IPS-18a (cell line): ENCODE data around the gene CNTRL.

Source experiments
- H3K27ac ChIP-seq: one replicate; pipeline ENCODE4 v1.5.1; 2013; ENCODE audit warnings: low read length
- H3K27me3 ChIP-seq: one replicate; pipeline ENCODE4 v1.6.1; 2013; ENCODE audit warnings: mild to moderate bottlenecking, low read length; ENCODE audit not compliant: control insufficient read depth, insufficient read depth
- H3K36me3 ChIP-seq: one replicate; pipeline ENCODE4 v1.6.1; 2013; ENCODE audit warnings: low read depth, low read length; ENCODE audit not compliant: control insufficient read depth
- H3K4me1 ChIP-seq: one replicate; pipeline ENCODE4 v1.6.1; 2013; ENCODE audit warnings: low read depth, low read length; ENCODE audit not compliant: control insufficient read depth
- H3K4me3 ChIP-seq: one replicate; pipeline ENCODE4 v1.5.1; 2013; ENCODE audit warnings: low read length
- H3K9ac ChIP-seq: one replicate; pipeline ENCODE4 v1.6.1; 2013; ENCODE audit warnings: mild to moderate bottlenecking, low read length, moderate library complexity
- H3K9me3 ChIP-seq: one replicate; pipeline ENCODE4 v1.6.1; 2013; ENCODE audit warnings: low read depth, low read length; ENCODE audit not compliant: control insufficient read depth

CNTRL gene

DNA sequence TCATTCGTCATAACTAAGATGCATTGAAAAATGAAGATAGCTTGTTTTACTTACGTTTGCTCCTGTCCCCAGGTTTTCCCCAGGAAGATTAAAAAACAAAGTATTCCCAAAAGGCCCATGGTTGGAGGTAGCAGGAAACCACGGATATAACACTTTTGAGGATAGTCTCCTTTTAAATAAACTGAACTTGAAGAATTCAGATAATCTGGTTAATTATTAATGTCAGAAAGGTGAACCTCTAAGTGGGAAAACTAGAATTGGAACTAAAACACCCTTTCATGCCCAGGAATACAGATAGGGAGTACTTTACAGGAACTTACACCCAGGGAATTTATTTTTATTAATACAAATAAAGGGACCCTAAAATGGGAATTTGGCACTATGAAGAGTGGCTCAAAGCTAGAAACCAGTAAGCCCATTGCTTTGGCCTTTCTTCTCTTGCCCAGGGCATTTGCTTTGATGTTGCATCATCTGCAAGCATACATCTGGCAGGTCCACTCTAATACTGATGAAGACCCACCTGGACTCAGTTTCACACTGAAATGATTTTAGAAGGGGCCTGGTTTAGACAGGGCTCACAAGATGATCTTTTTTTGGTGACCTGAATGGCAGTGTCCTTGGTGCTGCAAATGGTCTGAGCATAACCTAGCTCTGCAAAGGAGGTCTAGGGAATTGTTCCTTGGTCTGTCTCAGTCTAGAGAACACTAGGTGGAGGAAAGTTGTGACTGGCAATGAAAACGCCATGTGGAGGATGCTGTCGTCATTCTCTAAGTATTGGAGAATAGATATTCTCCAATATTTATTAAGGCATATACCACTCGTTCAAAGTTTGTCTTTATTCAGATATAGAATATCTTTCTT is 24.4 kb upstream of the CNTRL start, which contains the start of gene C5:
C5 (minus strand) TSS at position 148 of the 861 bp plus-strand sequence; CDS start at position 119, 29 bp downstream.
- Histone ChIP-seq H3K4me3 (no peak within 1 kb of the TSS), H3K9me3 (no peaks in the 10 kb centered on the region), H3K36me3 (no peaks in the 10 kb centered on the region), H3K27ac (no peak within 1 kb of the TSS), H3K4me1 (no peaks in the 10 kb centered on the region), H3K9ac (no peak within 1 kb of the TSS), H3K27me3 (no peaks in the 10 kb centered on the region)

DNA sequence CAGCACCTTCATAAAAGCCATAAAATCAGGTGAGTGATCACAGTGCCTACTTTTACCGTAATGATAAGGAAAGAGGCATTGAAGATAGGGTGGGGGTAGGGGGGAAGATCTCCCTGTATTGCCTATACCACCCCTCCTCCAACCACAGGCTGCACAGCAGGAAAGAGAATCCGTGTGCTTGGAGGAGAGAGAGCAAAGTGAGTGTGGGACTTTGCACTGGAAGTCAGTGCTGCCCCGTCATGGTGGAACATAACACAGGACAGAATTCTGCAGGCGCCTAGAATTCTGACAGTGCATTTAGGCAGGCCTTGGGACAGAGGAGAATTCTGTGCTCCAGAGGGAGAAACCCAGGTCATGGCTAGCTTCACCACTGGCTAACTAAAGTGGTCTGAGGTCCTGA is 21.2 kb upstream of the CNTRL start:
- no peaks in the 10 kb centered on the region for H3K4me1 ChIP-seq
- no peaks in the 10 kb centered on the region for H3K9me3 ChIP-seq
- H3K4me3 ChIP-seq, result no peak overlapping the region
- no peak overlapping the region for H3K9ac ChIP-seq
- H3K27me3 ChIP-seq, result no peaks in the 10 kb centered on the region
- no peaks in the 10 kb centered on the region for H3K36me3 ChIP-seq
- no peak overlapping the region for H3K27ac ChIP-seq

DNA sequence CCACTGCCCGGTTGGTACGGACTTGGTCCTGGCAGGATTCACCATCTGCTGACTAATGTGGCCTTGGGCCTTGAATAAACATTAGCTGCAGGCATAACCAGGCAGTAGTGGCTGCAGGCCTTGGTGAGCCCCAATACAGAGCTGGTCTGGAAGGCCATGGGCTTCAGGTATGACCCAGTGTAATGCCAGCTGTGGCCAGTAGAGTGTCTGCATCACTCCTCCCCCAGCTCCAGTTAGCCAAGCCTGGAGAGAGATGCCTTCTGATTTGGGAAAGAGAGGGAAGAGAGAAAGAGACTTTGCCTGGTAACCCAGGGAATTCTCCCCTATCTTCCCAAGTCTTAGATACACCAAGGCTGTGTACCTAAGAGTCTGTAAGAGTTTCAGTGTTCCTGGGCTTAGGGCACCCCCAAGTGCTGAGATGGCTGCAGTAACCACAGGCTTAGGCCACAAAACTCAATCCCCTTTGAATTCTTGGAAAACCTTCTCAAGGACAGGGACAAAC is 19.1 kb upstream of the CNTRL start:
- Histone ChIP-seq H3K9ac (no peak overlapping the region), H3K9me3 (no peaks in the 10 kb centered on the region), H3K27ac (no peak overlapping the region), H3K36me3 (no peaks in the 10 kb centered on the region), H3K4me3 (no peak overlapping the region), H3K27me3 (no peaks in the 10 kb centered on the region), H3K4me1 (no peaks in the 10 kb centered on the region)

DNA sequence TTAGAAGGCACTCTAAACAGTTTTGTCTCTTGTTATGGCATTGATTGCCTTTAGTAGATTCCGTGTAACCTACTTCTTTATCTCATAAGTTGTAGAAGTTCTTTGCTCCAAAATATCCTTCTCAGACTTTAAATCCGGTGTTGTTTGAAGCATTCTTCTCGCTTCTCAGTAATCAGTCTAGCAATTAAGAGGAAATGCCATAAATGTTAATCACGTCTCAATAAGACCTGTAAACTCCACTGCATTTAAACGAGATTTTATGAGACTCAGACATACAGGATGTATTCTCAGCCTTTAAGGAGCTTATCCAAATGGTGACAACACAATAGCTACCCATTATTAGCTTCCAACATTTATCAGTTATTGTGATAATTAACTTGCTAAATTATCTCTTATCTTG is 16.9 kb upstream of the CNTRL start:
- H3K27me3 ChIP-seq, result no peaks in the 10 kb centered on the region
- H3K4me1 ChIP-seq, result no peaks in the 10 kb centered on the region
- H3K4me3 ChIP-seq, result no peak overlapping the region
- no peaks in the 10 kb centered on the region for H3K36me3 ChIP-seq
- H3K27ac ChIP-seq, result no peak overlapping the region
- H3K9ac ChIP-seq, result no peak overlapping the region
- no peaks in the 10 kb centered on the region for H3K9me3 ChIP-seq

DNA sequence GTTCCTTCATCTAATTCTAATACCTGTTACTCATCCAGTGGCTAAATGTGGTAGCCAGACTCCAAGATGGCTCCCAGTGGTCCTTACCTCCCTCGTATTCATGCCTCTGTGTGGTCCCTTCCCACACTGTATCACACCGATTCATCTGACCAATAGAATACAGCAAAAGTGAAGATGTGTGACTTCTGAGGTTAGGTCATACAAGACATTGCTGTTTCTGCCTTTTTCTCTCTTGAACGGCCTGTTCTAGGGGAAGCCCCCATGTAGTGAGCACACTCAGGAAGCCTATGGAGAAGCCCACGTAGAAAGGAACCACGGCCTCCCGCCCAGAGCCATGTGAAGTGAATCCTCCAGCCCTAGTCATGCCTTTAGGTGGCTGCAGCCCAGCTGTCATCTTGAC is 15.2 kb upstream of the CNTRL start:
- Histone ChIP-seq H3K9me3 (no peaks in the 10 kb centered on the region), H3K9ac (no peak overlapping the region), H3K4me1 (no peaks in the 10 kb centered on the region), H3K27me3 (no peaks in the 10 kb centered on the region), H3K27ac (no peak overlapping the region), H3K4me3 (no peak overlapping the region), H3K36me3 (no peaks in the 10 kb centered on the region)

DNA sequence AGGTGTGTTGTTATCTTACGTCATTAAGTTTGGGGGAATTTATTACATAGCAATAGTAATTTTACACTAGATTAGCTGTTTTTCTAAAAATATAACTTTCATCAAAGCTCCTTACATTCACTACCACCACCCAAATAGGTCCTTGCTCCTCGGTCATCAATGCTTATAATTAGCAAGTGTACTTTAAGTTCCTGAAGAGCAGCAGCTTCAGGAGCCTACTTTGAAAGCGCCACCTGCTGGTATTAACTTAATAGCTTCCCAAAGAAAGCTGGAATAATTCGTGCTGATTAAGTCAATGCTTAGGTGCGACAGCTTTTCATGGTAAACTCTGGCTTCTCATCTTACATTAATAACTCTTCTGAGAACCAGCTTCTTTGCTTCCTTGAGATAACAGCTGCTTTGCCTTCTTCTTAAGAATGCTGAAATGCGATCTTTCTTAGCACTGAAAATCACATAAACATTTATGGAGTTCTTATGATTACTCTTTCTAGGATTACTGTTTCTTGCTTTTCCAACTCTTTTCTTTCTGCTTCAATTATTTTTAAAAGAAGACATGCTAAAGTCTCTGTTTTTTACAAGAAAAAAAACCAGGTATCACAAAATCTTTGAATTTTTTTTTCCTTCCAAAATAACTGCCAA is 14.6 kb upstream of the CNTRL start:
- no peak overlapping the region for H3K9ac ChIP-seq
- no peaks in the 10 kb centered on the region for H3K36me3 ChIP-seq
- H3K9me3 ChIP-seq, result no peaks in the 10 kb centered on the region
- H3K27me3 ChIP-seq, result no peaks in the 10 kb centered on the region
- no peak overlapping the region for H3K27ac ChIP-seq
- no peaks in the 10 kb centered on the region for H3K4me1 ChIP-seq
- H3K4me3 ChIP-seq, result no peak overlapping the region

DNA sequence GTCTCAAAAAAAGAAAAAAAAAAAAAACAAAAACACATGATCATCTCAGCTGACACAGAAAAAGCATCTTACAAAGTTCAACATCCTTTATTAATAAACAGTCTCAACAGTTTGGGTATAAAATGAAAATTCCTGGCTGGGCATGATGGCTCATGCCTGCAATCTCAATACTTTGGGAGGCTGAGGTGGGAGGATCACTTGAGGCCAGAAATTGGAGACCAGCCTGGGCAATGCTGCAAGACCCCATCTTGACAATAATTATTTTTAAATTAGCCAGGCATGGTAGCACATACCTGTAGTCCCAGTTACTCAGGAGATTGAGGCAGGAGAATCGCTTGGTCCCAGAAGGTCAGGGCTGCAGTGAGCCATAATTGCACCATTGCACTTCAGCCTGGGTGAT is 7.9 kb upstream of the CNTRL start:
- H3K27ac ChIP-seq, result no peak overlapping the region
- peaks cover 25% of the 10 kb centered on the region for H3K27me3 ChIP-seq
- no peaks in the 10 kb centered on the region for H3K4me1 ChIP-seq
- H3K36me3 ChIP-seq, result no peaks in the 10 kb centered on the region
- no peaks in the 10 kb centered on the region for H3K9me3 ChIP-seq
- H3K4me3 ChIP-seq, result no peak overlapping the region
- no peak overlapping the region for H3K9ac ChIP-seq

DNA sequence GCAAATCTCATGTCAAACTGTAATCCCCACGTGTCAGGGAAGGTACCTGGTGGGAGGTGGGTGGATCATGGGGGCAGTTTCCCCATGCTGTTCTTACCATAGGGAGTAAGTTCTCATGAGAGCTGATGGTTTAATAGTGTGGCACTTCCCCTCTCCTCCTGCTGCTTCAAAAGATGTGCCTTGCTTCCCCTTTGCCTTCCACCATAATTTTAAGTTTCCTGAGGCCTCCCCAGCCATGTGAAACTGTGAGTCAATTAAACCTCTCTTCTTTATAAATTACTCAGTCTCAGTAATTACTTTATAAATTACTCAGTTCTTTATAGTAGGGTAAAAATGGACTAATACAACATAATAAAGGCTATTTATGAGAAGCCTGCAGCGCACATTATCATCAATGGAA is 7.1 kb upstream of the CNTRL start:
- H3K9ac ChIP-seq, result no peak overlapping the region
- no peaks in the 10 kb centered on the region for H3K4me1 ChIP-seq
- H3K27me3 ChIP-seq, result peaks cover 33% of the 10 kb centered on the region
- H3K36me3 ChIP-seq, result no peaks in the 10 kb centered on the region
- no peak overlapping the region for H3K4me3 ChIP-seq
- no peak overlapping the region for H3K27ac ChIP-seq
- H3K9me3 ChIP-seq, result no peaks in the 10 kb centered on the region

DNA sequence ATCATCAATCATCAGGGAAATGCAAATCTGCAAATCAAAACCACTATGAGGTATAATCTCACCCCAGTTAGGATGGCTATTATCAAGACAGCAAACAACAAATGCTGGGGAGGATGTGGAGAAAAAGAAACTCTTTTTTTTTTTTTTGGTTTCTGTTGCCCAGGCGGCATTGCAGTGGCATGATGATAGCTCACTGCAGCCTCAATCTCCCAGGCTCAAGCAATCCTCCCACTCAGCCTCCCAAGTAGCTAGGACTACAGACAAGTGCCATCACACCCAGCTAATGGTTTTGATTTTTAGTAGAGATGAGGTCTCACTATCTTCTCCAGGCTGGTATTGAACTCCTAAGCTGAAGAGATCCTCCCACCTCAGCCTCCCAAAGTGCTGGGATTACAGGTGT is 5.4 kb upstream of the CNTRL start:
- Histone ChIP-seq H3K4me1 (peaks cover 3% of the 10 kb centered on the region), H3K4me3 (no peak overlapping the region), H3K9ac (no peak overlapping the region), H3K27ac (no peak overlapping the region), H3K27me3 (peaks cover 50% of the 10 kb centered on the region), H3K9me3 (no peaks in the 10 kb centered on the region), H3K36me3 (no peaks in the 10 kb centered on the region)

DNA sequence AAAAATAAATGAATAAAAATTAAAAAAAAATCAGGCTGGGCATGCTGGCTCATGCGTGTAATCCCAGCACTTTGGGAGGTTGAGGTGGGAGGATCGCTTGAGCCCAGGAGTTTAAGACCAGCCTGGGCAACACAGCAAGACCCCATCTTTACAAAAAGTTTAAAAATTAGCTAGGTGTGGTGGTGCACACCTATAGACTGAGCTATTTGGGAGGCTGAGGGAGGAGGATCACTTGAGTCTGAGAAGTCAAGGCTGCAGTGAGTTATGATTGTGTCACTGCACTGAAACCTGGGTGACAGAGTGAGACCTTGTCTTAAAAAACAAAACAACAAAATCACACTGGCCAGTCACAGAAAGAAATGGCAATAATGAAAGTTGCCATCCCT is 3.4 kb upstream of the CNTRL start:
- no peak overlapping the region for H3K9ac ChIP-seq
- H3K4me3 ChIP-seq, result no peak overlapping the region
- H3K27ac ChIP-seq, result no peak overlapping the region
- H3K9me3 ChIP-seq, result no peaks in the 10 kb centered on the region
- H3K27me3 ChIP-seq, result peaks cover 63% of the 10 kb centered on the region
- H3K36me3 ChIP-seq, result no peaks in the 10 kb centered on the region
- peaks cover 3% of the 10 kb centered on the region for H3K4me1 ChIP-seq

DNA sequence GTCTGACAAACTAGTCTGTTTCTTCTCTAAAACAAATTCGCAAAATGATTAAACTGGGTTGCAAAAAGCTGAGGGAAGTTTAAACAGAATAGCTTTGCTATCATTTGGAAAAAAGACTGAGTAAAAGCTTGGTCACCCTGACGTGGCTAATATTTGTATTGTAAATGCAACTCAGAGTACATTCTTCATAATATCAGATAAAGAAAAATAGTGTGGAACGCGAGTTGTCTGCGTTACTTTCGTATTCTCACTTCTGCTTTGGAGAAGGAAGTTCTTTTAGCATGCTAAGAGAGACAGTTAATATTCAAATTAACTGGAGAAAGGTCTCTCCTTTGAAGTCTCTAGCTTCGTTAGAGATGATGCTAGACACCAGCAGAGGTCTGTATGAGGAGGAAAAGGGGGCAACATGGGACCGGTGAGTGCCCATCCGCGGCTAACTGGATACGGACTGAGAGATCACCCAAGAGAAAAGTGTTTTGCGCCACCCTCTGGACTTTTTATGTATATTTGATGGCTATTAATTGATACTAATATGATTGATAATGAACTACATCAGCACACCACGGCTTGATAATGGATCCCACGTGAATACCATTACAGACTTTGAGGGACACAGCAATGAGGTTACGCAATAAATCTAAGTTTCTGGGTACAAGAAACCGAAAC is 2.9 kb upstream of the CNTRL start:
- Histone ChIP-seq H3K27me3 (peaks cover 68% of the 10 kb centered on the region), H3K9ac (no peak overlapping the region), H3K27ac (no peak overlapping the region), H3K36me3 (no peaks in the 10 kb centered on the region), H3K9me3 (no peaks in the 10 kb centered on the region), H3K4me1 (peaks cover 3% of the 10 kb centered on the region), H3K4me3 (no peak overlapping the region)
